ENCODE measurements around the gene FBXL2. TPM values are rescaled to one million over a fixed set of nuclear protein-coding genes. Genes with fewer than 3 reads are reported as not detected.

Gene FBXL2
- total RNA-seq, 1 experiment from 2014 or later: 10.8 TPM

DNA sequence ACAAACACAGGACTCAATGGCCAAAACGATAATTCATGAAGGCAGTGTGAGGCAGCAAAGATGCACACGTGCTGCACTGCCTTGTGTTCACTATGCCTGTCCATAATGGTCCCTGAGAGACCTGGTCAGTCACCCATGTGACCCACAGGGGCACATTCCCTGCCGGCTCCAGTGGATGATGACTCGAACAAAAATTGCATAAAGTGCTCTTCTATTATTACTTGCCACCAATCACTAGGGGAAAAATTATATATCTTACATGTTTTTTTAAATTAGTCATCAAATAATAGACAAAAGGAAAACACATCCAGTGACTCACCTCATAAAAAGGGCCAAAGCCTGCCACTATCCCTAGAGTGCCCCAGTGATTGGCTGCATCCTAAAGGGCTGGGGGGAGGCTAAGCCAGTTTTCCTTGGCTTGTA is 115.5 kb downstream of the FBXL2 start:
- peaks cover 80% of the 10 kb centered on the region for H3K36me3 Mint-ChIP-seq (ENCODE audit: insufficient read depth, unreplicated experiment)
- Histone ChIP-seq H3K36me3 (ENCODE audit: control insufficient read depth, insufficient read depth, low read length) (no peaks in the 10 kb centered on the region; the same call in 1 of the 2 replicates), H3K4me1 (no peaks in the 10 kb centered on the region), H3K27me3 (replicated peaks; ENCODE audit: control insufficient read depth, insufficient read depth, low read length) (no peaks in the 10 kb centered on the region), H3K9me3 (no peaks in the 10 kb centered on the region), H3K4me3 (ENCODE audit: low read depth, low read length) (no peak overlapping the region)
- no TSS peak for BruUV-seq (replicated peaks)
- H3K4me1 Mint-ChIP-seq (ENCODE audit: low read depth, unreplicated experiment): no peaks in the 10 kb centered on the region
- TF ChIP-seq, protein P1, sequence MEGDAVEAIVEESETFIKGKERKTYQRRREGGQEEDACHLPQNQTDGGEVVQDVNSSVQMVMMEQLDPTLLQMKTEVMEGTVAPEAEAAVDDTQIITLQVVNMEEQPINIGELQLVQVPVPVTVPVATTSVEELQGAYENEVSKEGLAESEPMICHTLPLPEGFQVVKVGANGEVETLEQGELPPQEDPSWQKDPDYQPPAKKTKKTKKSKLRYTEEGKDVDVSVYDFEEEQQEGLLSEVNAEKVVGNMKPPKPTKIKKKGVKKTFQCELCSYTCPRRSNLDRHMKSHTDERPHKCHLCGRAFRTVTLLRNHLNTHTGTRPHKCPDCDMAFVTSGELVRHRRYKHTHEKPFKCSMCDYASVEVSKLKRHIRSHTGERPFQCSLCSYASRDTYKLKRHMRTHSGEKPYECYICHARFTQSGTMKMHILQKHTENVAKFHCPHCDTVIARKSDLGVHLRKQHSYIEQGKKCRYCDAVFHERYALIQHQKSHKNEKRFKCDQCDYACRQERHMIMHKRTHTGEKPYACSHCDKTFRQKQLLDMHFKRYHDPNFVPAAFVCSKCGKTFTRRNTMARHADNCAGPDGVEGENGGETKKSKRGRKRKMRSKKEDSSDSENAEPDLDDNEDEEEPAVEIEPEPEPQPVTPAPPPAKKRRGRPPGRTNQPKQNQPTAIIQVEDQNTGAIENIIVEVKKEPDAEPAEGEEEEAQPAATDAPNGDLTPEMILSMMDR (IDR thresholded peaks at IDR 0.05; ENCODE audit: insufficient read depth in 1 of 2, low read depth in 1 of 2, low read length in 1 of 2, severe bottlenecking in 1 of 2, unreplicated experiment in 1 of 2): no peak
- H3K4me3 Mint-ChIP-seq (ENCODE audit: unreplicated experiment): no peak overlapping the region
- POLR2A ChIA-PET: no interaction called here
- intact Hi-C loops (cut with micrococcal nuclease; ENCODE audit: unreplicated experiment): loop anchor here (10.0 kb wide), 1 partner anchor 392 kb away; no protein-coding TSS in a partner anchor
- H3K27me3 Mint-ChIP-seq (ENCODE audit: insufficient read depth, unreplicated experiment): no peaks in the 10 kb centered on the region
- no peak overlapping the region for H3K27ac Mint-ChIP-seq (ENCODE audit: unreplicated experiment)
- DNase-seq: no peak
- H3K9me3 Mint-ChIP-seq (ENCODE audit: unreplicated experiment): no peaks in the 10 kb centered on the region
- CTCF ChIA-PET: no interaction called here

- H3K9me3 ChIP-seq: no peaks in the 10 kb centered on the region
- H3K36me3 Mint-ChIP-seq (ENCODE audit: insufficient read depth, unreplicated experiment): peaks cover 87% of the 10 kb centered on the region
- CTCF ChIA-PET: no interaction called here
- POLR2A ChIA-PET: no interaction called here
- no peak overlapping the region for H3K4me3 Mint-ChIP-seq (ENCODE audit: unreplicated experiment)
- BruUV-seq (replicated peaks): no TSS peak
- no peak overlapping the region for H3K27ac Mint-ChIP-seq (ENCODE audit: unreplicated experiment)
- H3K9me3 Mint-ChIP-seq (ENCODE audit: unreplicated experiment): no peaks in the 10 kb centered on the region
- H3K27me3 Mint-ChIP-seq (ENCODE audit: insufficient read depth, unreplicated experiment): no peaks in the 10 kb centered on the region
- no peak for DNase-seq
- H3K27me3 ChIP-seq (replicated peaks; ENCODE audit: control insufficient read depth, insufficient read depth, low read length): no peaks in the 10 kb centered on the region
- TF ChIP-seq, protein P1 (IDR thresholded peaks at IDR 0.05; ENCODE audit: insufficient read depth in 1 of 2, low read depth in 1 of 2, low read length in 1 of 2, severe bottlenecking in 1 of 2, unreplicated experiment in 1 of 2): no peak
- no peaks in the 10 kb centered on the region for H3K4me1 Mint-ChIP-seq (ENCODE audit: low read depth, unreplicated experiment)
- intact Hi-C loops (cut with micrococcal nuclease; ENCODE audit: unreplicated experiment): loop anchor here (10.0 kb wide), 1 partner anchor 390 kb away; no protein-coding TSS in a partner anchor
- H3K4me1 ChIP-seq: no peaks in the 10 kb centered on the region
- H3K36me3 ChIP-seq (ENCODE audit: control insufficient read depth, insufficient read depth, low read length): no peaks in the 10 kb centered on the region; the same call in 1 of the 2 replicates
- H3K4me3 ChIP-seq (ENCODE audit: low read depth, low read length): no peak overlapping the region
Observed at GRCh38 chr3:33394403-33395054, 117.3 kb downstream of the FBXL2 start.

DNA sequence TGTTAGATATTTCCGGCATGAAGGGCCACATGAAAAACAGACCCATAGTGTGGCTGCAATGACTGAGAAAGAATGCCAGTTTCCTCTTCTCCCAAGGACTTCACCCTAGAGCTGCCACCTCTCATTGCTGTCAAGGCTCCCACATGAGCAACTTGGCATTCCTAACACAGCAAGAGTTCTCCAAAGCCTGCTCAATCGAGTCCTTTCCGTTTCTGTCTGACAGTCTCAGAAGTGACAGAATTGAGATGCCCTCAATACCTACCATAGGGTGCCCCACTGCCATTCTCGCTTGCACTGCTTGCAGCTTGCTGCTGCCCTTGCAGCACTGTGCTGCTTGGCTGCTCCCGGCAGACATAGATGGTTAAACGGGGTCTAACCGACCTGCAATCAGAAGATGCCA is 118.7 kb downstream of the FBXL2 start:
- intact Hi-C loops (cut with micrococcal nuclease; ENCODE audit: unreplicated experiment): loop anchor here (10.0 kb wide), 1 partner anchor 389 kb away; no protein-coding TSS in a partner anchor
- TF ChIP-seq, protein P1 (IDR thresholded peaks at IDR 0.05; ENCODE audit: insufficient read depth in 1 of 2, low read depth in 1 of 2, low read length in 1 of 2, severe bottlenecking in 1 of 2, unreplicated experiment in 1 of 2): no peak
- Mint-ChIP-seq H3K4me1 (ENCODE audit: low read depth, unreplicated experiment) (no peaks in the 10 kb centered on the region), H3K4me3 (ENCODE audit: unreplicated experiment) (no peak overlapping the region), H3K9me3 (ENCODE audit: unreplicated experiment) (no peaks in the 10 kb centered on the region), H3K36me3 (ENCODE audit: insufficient read depth, unreplicated experiment) (peaks cover 83% of the 10 kb centered on the region), H3K27ac (ENCODE audit: unreplicated experiment) (no peak overlapping the region), H3K27me3 (ENCODE audit: insufficient read depth, unreplicated experiment) (no peaks in the 10 kb centered on the region)
- Histone ChIP-seq H3K4me3 (ENCODE audit: low read depth, low read length) (no peak overlapping the region), H3K27me3 (replicated peaks; ENCODE audit: control insufficient read depth, insufficient read depth, low read length) (no peaks in the 10 kb centered on the region), H3K36me3 (ENCODE audit: control insufficient read depth, insufficient read depth, low read length) (no peaks in the 10 kb centered on the region; the same call in 1 of the 2 replicates), H3K9me3 (no peaks in the 10 kb centered on the region), H3K4me1 (no peaks in the 10 kb centered on the region)
- DNase-seq: no peak
- ChIA-PET POLR2A (no interaction called here), CTCF (interaction anchor here (0.7 kb wide), 1 partner anchor 113 kb away, joined by 7 read pairs; no protein-coding TSS in a partner anchor)
- BruUV-seq (replicated peaks): no TSS peak
